GM18505 (cell line): ENCODE data around the gene ALAD.
"Not testable (repeated sequence)": the region's sequence is repeated elsewhere in the genome, so short reads cannot be mapped to it uniquely, and the experiment has no call there.

Experiments
- ATAC-seq: cut with Tn5 transposase; IDR thresholded peaks from one replicate; pipeline ENCODE4 v1.9.1; 2021; ENCODE audit not compliant: unreplicated experiment
- POLR2A ChIP-seq: IDR thresholded peaks from 4 replicates; pipeline ENCODE4 v1.6.1; 2011; ENCODE audit warnings: borderline replicate concordance; ENCODE audit not compliant: insufficient read depth, insufficient read length; ENCODE audit errors: extremely low read depth

Gene ALAD

GRCh38 chr9:113390192-113390960 is 10.7 kb downstream of the ALAD start:
- ATAC-seq: no peak
- TF ChIP-seq POLR2A: no peak

- TF ChIP-seq POLR2A: no peak
- no peak for ATAC-seq
Measured at GRCh38 chr9:113389451-113389850, 11.6 kb downstream of the ALAD start.

GRCh38 chr9:113388833-113389232 is 12.3 kb downstream of the ALAD start:
- no peak for ATAC-seq
- no peak for TF ChIP-seq POLR2A

- no peak for TF ChIP-seq POLR2A
- no peak for ATAC-seq
Measured at GRCh38 chr9:113387560-113388230, 13.4 kb downstream of the ALAD start.

- TF ChIP-seq POLR2A: no peak
Measured at GRCh38 chr9:113386571-113387393, 14.3 kb downstream of the ALAD start.

GRCh38 chr9:113381909-113382411 is 19.1 kb downstream of the ALAD start:
- TF ChIP-seq POLR2A: no peak
- no peak for ATAC-seq

More at GRCh38 chr9:113386571-113387393, 14.3 kb downstream of the ALAD start:
- ATAC-seq: no peak

GRCh38 chr9:113381441-113381840 is 19.6 kb downstream of the ALAD start:
- not testable (repeated sequence) for ATAC-seq

- TF ChIP-seq POLR2A: no peak
- ATAC-seq: peak; percentile 45
Measured at GRCh38 chr9:113380869-113381378, 20.2 kb downstream of the ALAD start.

GRCh38 chr9:113379829-113380210 is 21.3 kb downstream of the ALAD start:
- not testable (repeated sequence) for ATAC-seq

- not testable (repeated sequence) for ATAC-seq
Measured at GRCh38 chr9:113379094-113379828, 21.8 kb downstream of the ALAD start.

GRCh38 chr9:113376634-113377567 is 24.2 kb downstream of the ALAD start, which contains the start of gene HDHD3:
Gene HDHD3 (minus strand): TSS chr9:113376986. CDS start chr9:113374354, 2,632 bp downstream.
- ATAC-seq: peak; percentile 61
- peak; percentile 74 for TF ChIP-seq POLR2A
